Thyroid gland (tissue), 4 donors: ENCODE results near the gene EPS8. TPM values are rescaled to one million over a fixed set of nuclear protein-coding genes. Genes with fewer than 3 reads are reported as not detected.
"Not testable (repeated sequence)": the region's sequence is repeated elsewhere in the genome, so short reads cannot be mapped to it uniquely, and the experiment has no call there.

Experiments used
- DNase-seq, 2 donors: peaks; one replicate each; pipeline ENCODE4 v3.0.0-alpha.2; 2019
- H3K27ac ChIP-seq, 3 donors: fragments of 200-600 bp; sonication (generic); 1 replicate in 2 of 3; 2 replicates in 1 of 3; pipeline ENCODE4 v1.5.1; 2016 to 2019; ENCODE audit warnings: mild to moderate bottlenecking in 1 of 3, moderate library complexity in 1 of 3
- H3K27me3 ChIP-seq: fragments of 200-600 bp; sonication (generic); one replicate; pipeline ENCODE4 v1.5.1; 2019
- H3K36me3 ChIP-seq, 2 donors: fragments of 200-600 bp; sonication (generic); one replicate each; pipeline ENCODE4 v1.5.1; 2016 to 2019
- H3K4me1 ChIP-seq, 2 donors: fragments of 200-600 bp; sonication (generic); one replicate each; pipeline ENCODE4 v1.5.1; 2017 to 2019
- H3K4me3 ChIP-seq, 3 donors: fragments of 200-600 bp; sonication (generic); replicated peaks in 1 of 3; 1 replicate in 2 of 3; 2 replicates in 1 of 3; pipeline ENCODE4 v1.5.1; 2016; ENCODE audit warnings: mild to moderate bottlenecking in 1 of 3
- H3K9me3 ChIP-seq: fragments of 200-600 bp; sonication (generic); one replicate; pipeline ENCODE4 v1.5.1; 2017
- CTCF ChIP-seq, 6 experiments: fragments of 200-600 bp in 3 of 6; fragments of 450-650 bp in 3 of 6; sonication (generic) in 3 of 6; IDR thresholded peaks; one replicate each; pipeline ENCODE4 v1.5.1; 2016 to 2019; ENCODE audit warnings: antibody characterized with exemption in 6 of 6, mild to moderate bottlenecking in 2 of 6, inconsistent platforms in 1 of 6, moderate library complexity in 1 of 6
- POLR2A ChIP-seq, 2 donors: fragments of 450-650 bp; IDR thresholded peaks; one replicate each; pipeline ENCODE4 v1.6.1; 2017; ENCODE audit warnings: antibody characterized with exemption in 2 of 2, mild to moderate bottlenecking in 2 of 2, moderate library complexity in 1 of 2
- WGBS, 2 donors: methylation state at CpG; one replicate each; pipeline ENCODE4 v1.1.5; 2017; 5-methylcytosine and 5-hydroxymethylcytosine counted together
- intact Hi-C: fragments of 100-400 bp; cut with DNase I; formaldehyde crosslinking; loops from one replicate; pipeline ENCODE4 v1.15.1; 2023
- total RNA-seq, 4 donors: library from RNA; depleted of rRNA; stranded (reverse); fragments of >200 nt; gene quantifications; one replicate each; pipeline ENCODE4 v1.2.3, GENCODE V29; 2016

Gene EPS8
- total RNA-seq, 4 donors from 2014 or later: 78.0 to 127 (median 110) TPM

DNA sequence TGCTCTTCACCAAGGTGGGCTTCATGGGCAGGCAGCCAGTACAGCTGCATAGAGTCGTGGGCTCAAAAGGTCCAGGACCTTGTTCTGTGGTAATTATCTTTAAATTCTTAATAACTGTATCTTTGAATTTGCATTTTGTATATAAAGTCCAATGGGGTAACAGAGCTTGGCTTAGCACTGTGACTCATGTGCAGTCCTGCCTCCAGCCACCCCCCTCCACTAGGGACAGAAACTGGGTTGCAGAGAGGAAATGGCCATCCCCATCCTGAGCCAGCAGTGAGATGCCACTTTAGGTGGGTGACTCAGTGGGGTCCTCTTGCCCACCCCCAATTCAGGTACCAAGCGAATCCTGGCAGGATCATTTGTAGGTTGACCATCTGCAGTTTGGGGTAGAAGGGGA, 48.1 kb downstream of the EPS8 start:
- TF ChIP-seq POLR2A (IDR thresholded peaks at IDR 0.05) (no peak), CTCF (IDR thresholded peaks at IDR 0.05) (no peak)
- no peaks in the 10 kb centered on the region for H3K27me3 ChIP-seq
- H3K4me3 ChIP-seq: no peak overlapping the region
- no peaks in the 10 kb centered on the region for H3K4me1 ChIP-seq
- DNase-seq: no peak
- H3K36me3 ChIP-seq: no peaks in the 10 kb centered on the region
- H3K9me3 ChIP-seq: no peaks in the 10 kb centered on the region
- intact Hi-C loops: no loop called here
- WGBS, 2 donors: 97% methylated on average over 2 of the region's 2 CpGs
- H3K27ac ChIP-seq: no peak overlapping the region

GRCh38 chr12:15740389-15740788, 48.8 kb downstream of the EPS8 start:
- H3K4me1 ChIP-seq, H3K36me3 ChIP-seq, H3K27ac ChIP-seq, H3K4me3 ChIP-seq, DNase-seq, H3K9me3 ChIP-seq, H3K27me3 ChIP-seq, intact Hi-C loops: not testable (repeated sequence)
- 96 to 97% methylated on average over 5 of the region's 5 CpGs for WGBS, 2 donors

- intact Hi-C loops: no loop called here
- H3K27ac ChIP-seq: no peak overlapping the region
- WGBS, 2 donors: 87 to 95% methylated on average over 3 of the region's 3 CpGs
- H3K4me3 ChIP-seq: no peak overlapping the region
- H3K36me3 ChIP-seq: no peaks in the 10 kb centered on the region
- H3K9me3 ChIP-seq: no peaks in the 10 kb centered on the region
- DNase-seq: no peak
- TF ChIP-seq POLR2A (IDR thresholded peaks at IDR 0.05) (no peak), CTCF (IDR thresholded peaks at IDR 0.05) (no peak)
- H3K4me1 ChIP-seq: no peaks in the 10 kb centered on the region
- no peaks in the 10 kb centered on the region for H3K27me3 ChIP-seq
These were observed 50.7 kb downstream of the EPS8 start for GRCh38 chr12:15738438-15739015.

GRCh38 chr12:15735837-15736615, 53.2 kb downstream of the EPS8 start:
- Histone ChIP-seq H3K9me3 (no peaks in the 10 kb centered on the region), H3K27ac (no peak overlapping the region), H3K36me3 (no peaks in the 10 kb centered on the region), H3K27me3 (no peaks in the 10 kb centered on the region), H3K4me1 (no peaks in the 10 kb centered on the region), H3K4me3 (no peak overlapping the region)
- DNase-seq: no peak
- WGBS, 2 donors: 93 to 95% methylated on average over 5 of the region's 5 CpGs
- TF ChIP-seq POLR2A (IDR thresholded peaks at IDR 0.05) (no peak), CTCF (IDR thresholded peaks at IDR 0.05) (no peak)
- intact Hi-C loops: no loop called here

DNA sequence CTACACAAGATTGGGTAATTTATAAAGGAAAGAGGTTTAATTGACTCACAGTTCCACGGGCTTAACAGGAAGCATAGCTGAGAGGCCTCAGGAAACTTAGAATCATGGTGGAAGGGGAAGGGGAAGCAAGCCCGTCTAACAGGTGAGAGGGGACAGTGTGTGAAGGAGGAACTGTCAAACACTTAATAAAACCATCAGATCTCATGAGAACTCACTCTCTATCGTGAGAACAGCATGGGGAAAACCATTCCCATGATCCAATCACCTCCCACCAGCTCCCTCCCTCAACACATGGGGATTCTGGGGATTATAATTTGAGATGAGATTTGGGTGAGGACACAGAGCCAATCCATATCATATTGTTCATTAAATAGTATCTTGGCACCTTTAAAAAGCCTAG, 56.1 kb downstream of the EPS8 start:
- Histone ChIP-seq H3K4me1 (peaks cover 0 to 6% of the 10 kb centered on the region in 2 donors), H3K27me3 (no peaks in the 10 kb centered on the region), H3K36me3 (no peaks in the 10 kb centered on the region), H3K4me3 (no peak overlapping the region), H3K27ac (no peak overlapping the region), H3K9me3 (no peaks in the 10 kb centered on the region)
- WGBS, 2 donors: 70 to 83% methylated on average over 3 of the region's 3 CpGs
- DNase-seq: no peak
- no peak for TF ChIP-seq CTCF (IDR thresholded peaks at IDR 0.05)
- no peak for TF ChIP-seq POLR2A (IDR thresholded peaks at IDR 0.05)
- intact Hi-C loops: no loop called here
